Erythroblast (primary cell): ENCODE data around the gene ZNF708.

Source experiments
- GATA1 ChIP-seq: IDR thresholded peaks from 2 replicates; pipeline ENCODE4 v1.6.1; 2011; ENCODE audit warnings: low read depth, mild to moderate bottlenecking, control low read depth, low read length, moderate library complexity
- POLR2A ChIP-seq: IDR thresholded peaks from 2 replicates; pipeline ENCODE4 v1.6.1; 2011; ENCODE audit warnings: mild to moderate bottlenecking, low read length

DNA sequence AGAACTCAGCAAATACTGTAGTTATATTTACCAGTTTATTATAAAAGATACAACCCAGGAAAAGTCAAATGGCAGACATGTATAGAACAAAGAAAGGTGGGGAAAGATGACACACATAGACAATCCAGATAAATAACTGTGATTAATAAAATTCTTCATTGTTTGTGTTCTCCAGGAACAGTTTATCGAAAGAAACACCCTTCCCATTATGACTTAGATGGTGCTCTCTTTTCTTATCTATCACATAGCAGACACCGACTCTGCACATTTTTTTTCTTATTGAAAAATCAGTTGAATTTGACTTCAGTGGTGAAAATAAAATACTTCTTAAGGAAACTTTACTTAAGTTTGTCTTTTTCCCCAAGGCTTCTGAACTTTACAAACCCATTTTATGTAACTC lies 6.2 kb downstream of the ZNF708 start:
- TF ChIP-seq POLR2A (no peak), GATA1 (no peak)
